Gastrocnemius medialis (tissue), 4 donors: ENCODE data around the gene CTU2.

Source experiments
- CTCF ChIP-seq, 5 experiments: fragments of 450-650 bp in 3 of 5; fragments of 200-600 bp in 2 of 5; sonication (generic) in 2 of 5; IDR thresholded peaks in 4 of 5; conservative IDR thresholded peaks in 1 of 5; 1 replicate in 4 of 5; 2 replicates in 1 of 5; pipeline ENCODE4 v1.5.1; 2016 to 2019; ENCODE audit warnings: antibody characterized with exemption in 5 of 5, mild to moderate bottlenecking in 3 of 5, moderate library complexity in 3 of 5
- POLR2A ChIP-seq, 2 donors: fragments of 450-650 bp; IDR thresholded peaks; one replicate each; pipeline ENCODE4 v1.6.1; 2017; ENCODE audit warnings: antibody characterized with exemption in 2 of 2, mild to moderate bottlenecking in 2 of 2, moderate library complexity in 2 of 2

GRCh38 chr16:88761830-88762229, 55.5 kb downstream of the CTU2 start:
- TF ChIP-seq CTCF (IDR thresholded peaks at IDR 0.05 in 4 of 5, conservative IDR thresholded peaks at IDR 0.05 in 1 of 5) (no peak), POLR2A (IDR thresholded peaks at IDR 0.05) (no peak)
